ENCODE measurements around the gene GAP43. TPM values are rescaled to one million over a fixed set of nuclear protein-coding genes. Genes with fewer than 3 reads are reported as not detected.

The GAP43 gene
- total RNA-seq, result not detected

- ATAC-seq, result peak; percentile 60
- Mint-ChIP-seq H3K27ac (no peak within 1 kb of the TSS), H3K36me3 (no peaks in the 10 kb centered on the region), H3K4me1 (peaks cover 10% of the 10 kb centered on the region), H3K4me3 (peak within 1 kb of the TSS; percentile 14), H3K27me3 (peaks cover 49% of the 10 kb centered on the region), H3K9me3 (ENCODE audit: low read depth) (no peaks in the 10 kb centered on the region)
- peak; percentile 40 for DNase-seq
- CTCF ChIA-PET, result no interaction called here
Measured at GRCh38 chr3:115623044-115623868, at the start of gene GAP43. Gene GAP43 (plus strand): TSS chr3:115623510. CDS start chr3:115623690, 180 bp downstream.

GRCh38 chr3:115576325-115576875 is 46.9 kb upstream of the GAP43 start:
- no peak overlapping the region for H3K4me3 Mint-ChIP-seq
- DNase-seq (no peak), ATAC-seq (no peak)
- CTCF ChIA-PET, result interaction anchor here (1.4 kb wide), 1 partner anchor 485 kb away, joined by 3 read pairs; no protein-coding TSS in a partner anchor
- no peaks in the 10 kb centered on the region for H3K4me1 Mint-ChIP-seq
- H3K9me3 Mint-ChIP-seq (ENCODE audit: low read depth), result no peaks in the 10 kb centered on the region
- peaks cover 29% of the 10 kb centered on the region for H3K27me3 Mint-ChIP-seq
- no peaks in the 10 kb centered on the region for H3K36me3 Mint-ChIP-seq
- no peak overlapping the region for H3K27ac Mint-ChIP-seq

- Mint-ChIP-seq H3K27me3 (peaks cover 31% of the 10 kb centered on the region), H3K4me1 (no peaks in the 10 kb centered on the region), H3K9me3 (ENCODE audit: low read depth) (no peaks in the 10 kb centered on the region), H3K27ac (no peak overlapping the region), H3K4me3 (no peak overlapping the region), H3K36me3 (no peaks in the 10 kb centered on the region)
- ATAC-seq (no peak), DNase-seq (no peak)
- CTCF ChIA-PET, result interaction anchor here (1.4 kb wide), 1 partner anchor 485 kb away, joined by 3 read pairs; no protein-coding TSS in a partner anchor
Measured at GRCh38 chr3:115577000-115577399, 46.3 kb upstream of the GAP43 start.

GRCh38 chr3:115578331-115578730 is 45.0 kb upstream of the GAP43 start:
- no peak for ATAC-seq
- H3K9me3 Mint-ChIP-seq (ENCODE audit: low read depth), result no peaks in the 10 kb centered on the region
- H3K27ac Mint-ChIP-seq, result no peak overlapping the region
- no peak for DNase-seq
- no peak overlapping the region for H3K4me3 Mint-ChIP-seq
- H3K4me1 Mint-ChIP-seq, result no peaks in the 10 kb centered on the region
- CTCF ChIA-PET, result no interaction called here
- H3K36me3 Mint-ChIP-seq, result no peaks in the 10 kb centered on the region
- peaks cover 31% of the 10 kb centered on the region for H3K27me3 Mint-ChIP-seq

GRCh38 chr3:115580566-115580965 is 42.7 kb upstream of the GAP43 start:
- Mint-ChIP-seq H3K27me3 (peaks cover 21% of the 10 kb centered on the region), H3K4me1 (no peaks in the 10 kb centered on the region), H3K27ac (no peak overlapping the region), H3K4me3 (no peak overlapping the region), H3K9me3 (ENCODE audit: low read depth) (no peaks in the 10 kb centered on the region), H3K36me3 (no peaks in the 10 kb centered on the region)
- CTCF ChIA-PET, result no interaction called here
- DNase-seq (no peak), ATAC-seq (no peak)

GRCh38 chr3:115581362-115582135 is 41.8 kb upstream of the GAP43 start:
- H3K9me3 Mint-ChIP-seq (ENCODE audit: low read depth), result no peaks in the 10 kb centered on the region
- no peak for ATAC-seq
- peaks cover 15% of the 10 kb centered on the region for H3K27me3 Mint-ChIP-seq
- H3K36me3 Mint-ChIP-seq, result no peaks in the 10 kb centered on the region
- CTCF ChIA-PET, result no interaction called here
- no peaks in the 10 kb centered on the region for H3K4me1 Mint-ChIP-seq
- no peak for DNase-seq
- H3K27ac Mint-ChIP-seq, result no peak overlapping the region
- H3K4me3 Mint-ChIP-seq, result no peak overlapping the region

- Mint-ChIP-seq H3K36me3 (no peaks in the 10 kb centered on the region), H3K4me1 (no peaks in the 10 kb centered on the region), H3K9me3 (ENCODE audit: low read depth) (no peaks in the 10 kb centered on the region), H3K27me3 (peaks cover 4% of the 10 kb centered on the region), H3K27ac (no peak overlapping the region), H3K4me3 (no peak overlapping the region)
- CTCF ChIA-PET, result no interaction called here
- DNase-seq (no peak), ATAC-seq (no peak)
Measured at GRCh38 chr3:115588201-115589115, 34.9 kb upstream of the GAP43 start.

- H3K4me1 Mint-ChIP-seq, result no peaks in the 10 kb centered on the region
- H3K9me3 Mint-ChIP-seq (ENCODE audit: low read depth), result no peaks in the 10 kb centered on the region
- no peak for ATAC-seq
- no peak overlapping the region for H3K4me3 Mint-ChIP-seq
- no peak for DNase-seq
- H3K27me3 Mint-ChIP-seq, result peaks cover 2% of the 10 kb centered on the region
- CTCF ChIA-PET, result no interaction called here
- no peaks in the 10 kb centered on the region for H3K36me3 Mint-ChIP-seq
- no peak overlapping the region for H3K27ac Mint-ChIP-seq
Measured at GRCh38 chr3:115590873-115591272, 32.4 kb upstream of the GAP43 start.

- Mint-ChIP-seq H3K9me3 (ENCODE audit: low read depth) (peaks cover 2% of the 10 kb centered on the region), H3K4me1 (no peaks in the 10 kb centered on the region), H3K27ac (no peak overlapping the region), H3K27me3 (peaks cover 4% of the 10 kb centered on the region), H3K4me3 (no peak overlapping the region), H3K36me3 (no peaks in the 10 kb centered on the region)
- CTCF ChIA-PET, result no interaction called here
- no peak for ATAC-seq
- DNase-seq, result no peak
Measured at GRCh38 chr3:115595611-115596275, 27.6 kb upstream of the GAP43 start.

- H3K27me3 Mint-ChIP-seq, result peaks cover 13% of the 10 kb centered on the region
- no peak overlapping the region for H3K27ac Mint-ChIP-seq
- H3K36me3 Mint-ChIP-seq, result no peaks in the 10 kb centered on the region
- no peaks in the 10 kb centered on the region for H3K4me1 Mint-ChIP-seq
- DNase-seq, result no peak
- CTCF ChIA-PET, result no interaction called here
- H3K4me3 Mint-ChIP-seq, result no peak overlapping the region
- no peak for ATAC-seq
- H3K9me3 Mint-ChIP-seq (ENCODE audit: low read depth), result peaks cover 2% of the 10 kb centered on the region
Measured at GRCh38 chr3:115598216-115598615, 25.1 kb upstream of the GAP43 start.

GRCh38 chr3:115602194-115602593 is 21.1 kb upstream of the GAP43 start:
- no peaks in the 10 kb centered on the region for H3K4me1 Mint-ChIP-seq
- no peak for ATAC-seq

GRCh38 chr3:115611630-115612029 is 11.7 kb upstream of the GAP43 start:
- DNase-seq (no peak), ATAC-seq (no peak)
- no peaks in the 10 kb centered on the region for H3K9me3 Mint-ChIP-seq (ENCODE audit: low read depth)
- H3K36me3 Mint-ChIP-seq, result no peaks in the 10 kb centered on the region
- H3K4me1 Mint-ChIP-seq, result peaks cover 7% of the 10 kb centered on the region
- CTCF ChIA-PET, result no interaction called here
- peaks cover 39% of the 10 kb centered on the region for H3K27me3 Mint-ChIP-seq
- H3K4me3 Mint-ChIP-seq, result no peak overlapping the region
- no peak overlapping the region for H3K27ac Mint-ChIP-seq

More at GRCh38 chr3:115602194-115602593, 21.1 kb upstream of the GAP43 start:
- no peak for DNase-seq
- Mint-ChIP-seq H3K36me3 (no peaks in the 10 kb centered on the region), H3K9me3 (ENCODE audit: low read depth) (peaks cover 2% of the 10 kb centered on the region), H3K27me3 (peaks cover 21% of the 10 kb centered on the region), H3K27ac (no peak overlapping the region), H3K4me3 (no peak overlapping the region)
- CTCF ChIA-PET, result no interaction called here

Data from activated CD8-positive, alpha-beta memory T cell treated with anti-CD3 and anti-CD28 coated beads, Interleukin-2, amount 10 ng/mL, durations not matched to agents 7 days and 5 days (primary cell).